Neuronal stem cell (in vitro differentiated cells): ENCODE data around the gene DEFB108B.
A peak's percentile ranks its signal among the peaks of the same experiment; 100 is the strongest.
"Not testable (repeated sequence)": the region's sequence is repeated elsewhere in the genome, so short reads cannot be mapped to it uniquely, and the experiment has no call there.

Experiments used
- DNase-seq: peaks from one replicate; pipeline ENCODE4 v3.0.0-alpha.2; 2013; ENCODE audit warnings: low spot score
- H2AFZ ChIP-seq: one replicate; pipeline ENCODE4 v1.6.1; 2013; ENCODE audit warnings: mild to moderate bottlenecking, low read length, inconsistent platforms
- H2AK5ac ChIP-seq: 2 replicates; pipeline ENCODE4 v1.6.1; 2013; ENCODE audit warnings: low read depth, mild to moderate bottlenecking, inconsistent platforms, low read length, moderate library complexity, mixed read lengths
- H2BK120ac ChIP-seq: 2 replicates; pipeline ENCODE4 v1.6.1; 2013; ENCODE audit warnings: low read depth, mild to moderate bottlenecking, inconsistent platforms, low read length, moderate library complexity, mixed read lengths
- H2BK12ac ChIP-seq: one replicate; pipeline ENCODE4 v1.6.1; 2013; ENCODE audit warnings: low read length, inconsistent platforms
- H2BK15ac ChIP-seq: 2 replicates; pipeline ENCODE4 v1.6.1; 2013; ENCODE audit warnings: mild to moderate bottlenecking, low read length, inconsistent platforms, mixed read lengths
- H2BK5ac ChIP-seq: one replicate; pipeline ENCODE4 v1.6.1; 2013; ENCODE audit warnings: inconsistent platforms, mild to moderate bottlenecking, low read length, moderate library complexity
- H3K14ac ChIP-seq: one replicate; pipeline ENCODE4 v1.6.1; 2013; ENCODE audit warnings: low read length, inconsistent platforms
- H3K18ac ChIP-seq: 2 replicates; pipeline ENCODE4 v1.6.1; 2013; ENCODE audit warnings: low read length, inconsistent platforms
- H3K23ac ChIP-seq: 2 replicates; pipeline ENCODE4 v1.6.1; 2013; ENCODE audit warnings: low read depth, mild to moderate bottlenecking, mixed read lengths, low read length, inconsistent platforms; ENCODE audit not compliant: poor library complexity
- H3K27ac ChIP-seq: replicated peaks from 3 replicates; pipeline ENCODE4 v1.5.1; 2013; ENCODE audit warnings: low read length, inconsistent platforms
- H3K27me3 ChIP-seq, 3 experiments: 2 replicates each; pipeline ENCODE4 v1.6.1; 2013; ENCODE audit warnings: low read length in 3 of 3, mild to moderate bottlenecking in 2 of 3, inconsistent platforms in 1 of 3, low read depth in 1 of 3, mixed read lengths in 1 of 3, moderate library complexity in 1 of 3; ENCODE audit not compliant: control insufficient read depth in 3 of 3, insufficient read depth in 3 of 3
- H3K36me3 ChIP-seq, 2 donors: replicated peaks in 1 of 2; 2 replicates each; pipeline ENCODE4 v1.6.1; 2013; ENCODE audit warnings: low read length in 2 of 2; ENCODE audit not compliant: control insufficient read depth in 2 of 2, insufficient read depth in 2 of 2
- H3K4ac ChIP-seq: 2 replicates; pipeline ENCODE4 v1.6.1; 2013; ENCODE audit warnings: inconsistent platforms, mild to moderate bottlenecking, low read length, moderate library complexity
- H3K4me1 ChIP-seq, 2 donors: 1 replicate in 1 of 2; 2 replicates in 1 of 2; pipeline ENCODE4 v1.6.1; 2013; ENCODE audit warnings: low read length in 2 of 2, low read depth in 1 of 2; ENCODE audit not compliant: control insufficient read depth in 2 of 2, insufficient read depth in 1 of 2
- H3K4me2 ChIP-seq: one replicate; pipeline ENCODE4 v1.6.1; 2013; ENCODE audit warnings: mild to moderate bottlenecking, low read length, inconsistent platforms; ENCODE audit not compliant: insufficient read depth, poor library complexity, severe bottlenecking
- H3K4me3 ChIP-seq, 2 donors: 2 replicates each; pipeline ENCODE4 v1.5.1; 2013; ENCODE audit warnings: low read length in 2 of 2, mild to moderate bottlenecking in 2 of 2, inconsistent platforms in 1 of 2, moderate library complexity in 1 of 2
- H3K79me1 ChIP-seq: one replicate; pipeline ENCODE4 v1.6.1; 2013; ENCODE audit warnings: low read depth, mild to moderate bottlenecking, inconsistent platforms, low read length, moderate library complexity
- H3K9ac ChIP-seq: one replicate; pipeline ENCODE4 v1.6.1; 2013; ENCODE audit warnings: mild to moderate bottlenecking, low read depth, low read length, inconsistent platforms; ENCODE audit not compliant: poor library complexity
- H3K9me3 ChIP-seq, 2 donors: replicated peaks in 1 of 2; 2 replicates each; pipeline versions ENCODE3 to v1.6.1; 2013; ENCODE audit warnings: low read length in 2 of 2, mild to moderate bottlenecking in 2 of 2, inconsistent platforms in 1 of 2, low read depth in 1 of 2, mixed read lengths in 1 of 2, moderate library complexity in 1 of 2; ENCODE audit not compliant: control insufficient read depth in 2 of 2, insufficient read depth in 1 of 2
- H4K8ac ChIP-seq: one replicate; pipeline ENCODE4 v1.6.1; 2013; ENCODE audit warnings: low read depth, mild to moderate bottlenecking, inconsistent platforms, low read length, moderate library complexity
- H4K91ac ChIP-seq: one replicate; pipeline ENCODE4 v1.6.1; 2013; ENCODE audit warnings: low read length, low read depth, mild to moderate bottlenecking, inconsistent platforms; ENCODE audit not compliant: poor library complexity
- WGBS, 2 donors: extraction: QIAGEN DNeasy Blood & Tissue Kit; methylation state at CpG; one replicate each; pipeline ENCODE4 v1.1.7; 2013; ENCODE audit warnings: missing lambda C conversion rate in 2 of 2, mixed read lengths in 1 of 2; ENCODE audit not compliant: insufficient read length in 2 of 2, insufficient replicate concordance in 1 of 2; ENCODE audit errors: extremely low coverage in 2 of 2; 5-methylcytosine and 5-hydroxymethylcytosine counted together

Gene DEFB108B

DNA sequence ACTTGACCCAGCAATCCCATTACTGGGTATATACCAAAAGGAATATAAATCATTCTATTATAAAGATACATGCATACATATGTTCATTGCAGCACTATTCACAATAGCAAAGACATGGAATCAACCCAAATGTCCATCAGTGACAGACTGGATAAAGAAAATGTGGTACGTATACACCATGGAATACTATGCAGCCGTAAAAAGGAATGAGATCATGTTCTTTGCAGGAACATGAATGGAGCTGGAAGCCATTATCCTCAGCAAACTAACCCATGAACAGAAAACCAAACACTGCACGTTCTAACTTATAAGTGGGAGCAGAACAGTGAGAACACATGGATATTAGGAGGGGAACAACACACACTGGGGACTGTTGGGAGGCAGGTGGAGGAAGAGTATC, 3.8 kb upstream of the DEFB108B start:
- H3K14ac ChIP-seq, H3K9me3 ChIP-seq, H2BK15ac ChIP-seq, H3K4ac ChIP-seq, H2BK5ac ChIP-seq, H2AFZ ChIP-seq, H3K23ac ChIP-seq, H3K27ac ChIP-seq, H3K4me1 ChIP-seq, H3K18ac ChIP-seq, H3K36me3 ChIP-seq, H2BK120ac ChIP-seq, H3K27me3 ChIP-seq, H3K4me2 ChIP-seq, H4K8ac ChIP-seq, H4K91ac ChIP-seq, H3K4me3 ChIP-seq, H2AK5ac ChIP-seq, H2BK12ac ChIP-seq, H3K9ac ChIP-seq, H3K79me1 ChIP-seq, DNase-seq: not testable (repeated sequence)
- no CpG with 5 or more reads among the region's 3 CpGs for WGBS, 2 donors

GRCh38 chr11:71829686-71830085, 3.3 kb upstream of the DEFB108B start:
- not testable (repeated sequence) for H3K4me3 ChIP-seq, H2BK12ac ChIP-seq, H3K4me2 ChIP-seq, H2BK120ac ChIP-seq, H3K14ac ChIP-seq, H3K27ac ChIP-seq, H2AK5ac ChIP-seq, H3K4ac ChIP-seq, H3K4me1 ChIP-seq, H3K79me1 ChIP-seq, H2BK5ac ChIP-seq, H3K36me3 ChIP-seq, H3K18ac ChIP-seq, H3K9me3 ChIP-seq, H2AFZ ChIP-seq, H4K91ac ChIP-seq, H2BK15ac ChIP-seq, H3K9ac ChIP-seq, DNase-seq, H3K23ac ChIP-seq, H3K27me3 ChIP-seq, H4K8ac ChIP-seq
- WGBS, 2 donors: no CpG with 5 or more reads among the region's 3 CpGs

GRCh38 chr11:71842720-71843119, 9.7 kb downstream of the DEFB108B start:
- DNase-seq, H3K9ac ChIP-seq, H3K36me3 ChIP-seq, H3K9me3 ChIP-seq, H3K4ac ChIP-seq, H2BK15ac ChIP-seq, H2BK12ac ChIP-seq, H4K8ac ChIP-seq, H2BK5ac ChIP-seq, H3K4me3 ChIP-seq, H2AK5ac ChIP-seq, H3K4me1 ChIP-seq, H3K79me1 ChIP-seq, H3K4me2 ChIP-seq, H3K23ac ChIP-seq, H4K91ac ChIP-seq, H2BK120ac ChIP-seq, H3K14ac ChIP-seq, H3K18ac ChIP-seq, H3K27me3 ChIP-seq, H3K27ac ChIP-seq: not testable (repeated sequence)
- H2AFZ ChIP-seq: peak overlapping the region; percentile 56
- no CpG with 5 or more reads among the region's 6 CpGs for WGBS, 2 donors

GRCh38 chr11:71843355-71843754, 10.4 kb downstream of the DEFB108B start:
- not testable (repeated sequence) for H4K8ac ChIP-seq, H3K4me2 ChIP-seq, DNase-seq, H3K14ac ChIP-seq, H3K9me3 ChIP-seq, H3K27ac ChIP-seq, H3K4me3 ChIP-seq, H3K79me1 ChIP-seq, H3K27me3 ChIP-seq, H2AK5ac ChIP-seq, H2BK15ac ChIP-seq, H4K91ac ChIP-seq, H2BK5ac ChIP-seq, H3K36me3 ChIP-seq, H3K4me1 ChIP-seq, H2BK12ac ChIP-seq, H3K9ac ChIP-seq, H3K23ac ChIP-seq, H3K4ac ChIP-seq, H2BK120ac ChIP-seq, H3K18ac ChIP-seq
- H2AFZ ChIP-seq: peak overlapping the region; percentile 72
- no CpG with 5 or more reads among the region's 4 CpGs for WGBS, 2 donors
